Liver (tissue), 3 donors: ENCODE results near the gene COL5A1.

Source experiments
- ATF3 ChIP-seq: IDR thresholded peaks from 2 replicates; pipeline ENCODE4 v1.6.1; 2016; ENCODE audit warnings: antibody characterized with exemption
- CTCF ChIP-seq: fragments of 150-350 bp; IDR thresholded peaks from 2 replicates; pipeline ENCODE4 v1.5.1; 2017; ENCODE audit warnings: improper control_type of control experiment, low read depth, low read length; ENCODE audit not compliant: missing input control
- EGR1 ChIP-seq, 2 donors: IDR thresholded peaks; 2 replicates each; pipeline ENCODE4 v1.6.1; 2016 to 2018; ENCODE audit warnings: antibody characterized with exemption in 2 of 2, low read depth in 2 of 2
- FOXA1 ChIP-seq: IDR thresholded peaks from 2 replicates; pipeline ENCODE4 v1.6.1; 2016; ENCODE audit warnings: antibody characterized with exemption
- GABPA ChIP-seq, 2 donors: IDR thresholded peaks in 1 of 2; conservative IDR thresholded peaks in 1 of 2; 2 replicates each; pipeline ENCODE4 v1.6.1; 2016; ENCODE audit warnings: antibody characterized with exemption in 2 of 2, mild to moderate bottlenecking in 1 of 2, moderate library complexity in 1 of 2
- HNF4G ChIP-seq: IDR thresholded peaks from 2 replicates; pipeline ENCODE4 v1.6.1; 2016; ENCODE audit warnings: antibody characterized with exemption
- MAX ChIP-seq: IDR thresholded peaks from 2 replicates; pipeline ENCODE4 v1.6.1; 2016; ENCODE audit warnings: antibody characterized with exemption
- RAD21 ChIP-seq, 2 donors: IDR thresholded peaks; 2 replicates each; pipeline ENCODE4 v1.6.1; 2016; ENCODE audit warnings: antibody characterized with exemption in 2 of 2, mild to moderate bottlenecking in 2 of 2
- REST ChIP-seq: IDR thresholded peaks from 2 replicates; pipeline ENCODE4 v1.6.1; 2016; ENCODE audit warnings: antibody characterized with exemption, mild to moderate bottlenecking
- RXRA ChIP-seq, 2 donors: IDR thresholded peaks; 2 replicates each; pipeline ENCODE4 v1.6.1; 2017 to 2018; ENCODE audit warnings: antibody characterized with exemption in 2 of 2, mild to moderate bottlenecking in 1 of 2
- SP1 ChIP-seq: IDR thresholded peaks from 2 replicates; pipeline ENCODE4 v1.6.1; 2018; ENCODE audit warnings: antibody characterized with exemption, mild to moderate bottlenecking
- TAF1 ChIP-seq: conservative IDR thresholded peaks from 2 replicates; pipeline ENCODE4 v1.6.1; 2016; ENCODE audit warnings: antibody characterized with exemption, mild to moderate bottlenecking
- YY1 ChIP-seq: IDR thresholded peaks from 2 replicates; pipeline ENCODE4 v1.6.1; 2016; ENCODE audit warnings: antibody characterized with exemption, mild to moderate bottlenecking
- TF ChIP-seq, protein P1 (sequence below): IDR thresholded peaks from 2 replicates; pipeline ENCODE4 v1.6.1; 2016; ENCODE audit warnings: antibody characterized with exemption
- donor health status: healthy.
- donor health status: healthy.

DNA sequence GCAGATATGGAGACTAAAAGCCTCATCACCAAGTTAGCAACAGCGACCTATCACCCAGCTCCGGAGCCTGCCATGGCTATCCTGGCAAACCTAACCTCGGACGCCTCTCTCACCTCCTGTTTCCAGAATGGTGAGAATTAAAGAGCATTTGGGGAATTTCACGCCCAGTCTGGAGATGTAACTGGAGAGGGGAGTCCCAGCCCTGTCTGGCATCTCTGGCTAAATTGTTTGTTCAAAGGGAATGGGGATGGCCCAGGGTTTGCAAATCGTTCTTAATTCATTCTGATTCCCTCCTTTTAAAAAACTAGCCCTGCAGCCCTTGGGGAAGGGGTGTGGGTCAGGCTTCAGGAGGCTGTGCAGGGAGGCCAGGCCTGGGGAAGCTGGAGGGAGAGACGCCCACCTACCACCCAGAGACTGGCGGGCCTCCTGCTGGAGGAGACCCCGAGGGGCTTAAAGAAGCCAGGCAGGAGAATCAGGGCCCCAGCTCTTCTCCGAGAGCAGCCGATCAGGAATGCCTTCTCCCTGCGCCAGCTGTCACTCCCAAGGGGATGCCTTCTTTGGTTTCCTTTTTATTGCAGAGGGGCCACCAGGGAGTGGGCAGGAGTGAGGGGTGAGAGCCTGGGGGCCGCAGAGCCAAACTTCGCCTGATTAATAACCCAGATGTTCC is 964 bp upstream of the COL5A1 start:
- TF ChIP-seq ATF3 (no peak), CTCF (no peak), MAX (no peak), RAD21 (IDR thresholded peaks at IDR 0.05) (no peak), EGR1 (IDR thresholded peaks at IDR 0.05; ENCODE audit: low read depth in 2 of 2) (no peak), REST (no peak), TAF1 (no peak), GABPA (IDR thresholded peaks at IDR 0.05 in 1 of 2, conservative IDR thresholded peaks at IDR 0.05 in 1 of 2) (no peak), RXRA (IDR thresholded peaks at IDR 0.05) (no peak), FOXA1 (no peak), YY1 (no peak), SP1 (no peak), HNF4G (no peak)
- TF ChIP-seq, protein P1, sequence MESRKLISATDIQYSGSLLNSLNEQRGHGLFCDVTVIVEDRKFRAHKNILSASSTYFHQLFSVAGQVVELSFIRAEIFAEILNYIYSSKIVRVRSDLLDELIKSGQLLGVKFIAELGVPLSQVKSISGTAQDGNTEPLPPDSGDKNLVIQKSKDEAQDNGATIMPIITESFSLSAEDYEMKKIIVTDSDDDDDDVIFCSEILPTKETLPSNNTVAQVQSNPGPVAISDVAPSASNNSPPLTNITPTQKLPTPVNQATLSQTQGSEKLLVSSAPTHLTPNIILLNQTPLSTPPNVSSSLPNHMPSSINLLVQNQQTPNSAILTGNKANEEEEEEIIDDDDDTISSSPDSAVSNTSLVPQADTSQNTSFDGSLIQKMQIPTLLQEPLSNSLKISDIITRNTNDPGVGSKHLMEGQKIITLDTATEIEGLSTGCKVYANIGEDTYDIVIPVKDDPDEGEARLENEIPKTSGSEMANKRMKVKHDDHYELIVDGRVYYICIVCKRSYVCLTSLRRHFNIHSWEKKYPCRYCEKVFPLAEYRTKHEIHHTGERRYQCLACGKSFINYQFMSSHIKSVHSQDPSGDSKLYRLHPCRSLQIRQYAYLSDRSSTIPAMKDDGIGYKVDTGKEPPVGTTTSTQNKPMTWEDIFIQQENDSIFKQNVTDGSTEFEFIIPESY: no peak
